SK-N-SH treated with all-trans-retinoic acid at 6 μM for 48 hours (cell line): Measurements from ENCODE around the gene GPNMB.

Experiments used
- CSDC2 ChIP-seq: fragments of 250-450 bp; sonication (Bioruptor Pico); IDR thresholded peaks from 2 replicates; pipeline ENCODE4 v1.5.0; 2020; ENCODE audit warnings: mild to moderate bottlenecking, moderate library complexity
- GLIS3 ChIP-seq: fragments of 250-450 bp; sonication (Bioruptor Pico); IDR thresholded peaks from 2 replicates; pipeline ENCODE4 v1.5.0; 2020; ENCODE audit warnings: mild to moderate bottlenecking, moderate library complexity
- ISL1 ChIP-seq: fragments of 250-450 bp; sonication (Bioruptor Pico); IDR thresholded peaks from 2 replicates; pipeline ENCODE4 v2.1.2; 2022; ENCODE audit warnings: mild to moderate bottlenecking, moderate library complexity
- OSR1 ChIP-seq: fragments of 250-450 bp; sonication (Bioruptor Pico); IDR thresholded peaks from 2 replicates; pipeline ENCODE4 v1.8.0; 2022; ENCODE audit warnings: moderate library complexity, mild to moderate bottlenecking, inconsistent platforms
- PATZ1 ChIP-seq: fragments of 250-450 bp; sonication (Bioruptor Pico); IDR thresholded peaks from 2 replicates; pipeline ENCODE4 v1.8.0; 2020; ENCODE audit warnings: mild to moderate bottlenecking, moderate library complexity, borderline replicate concordance
- SNAI2 ChIP-seq: fragments of 250-450 bp; sonication (Bioruptor Pico); IDR thresholded peaks from 2 replicates; pipeline ENCODE4 v1.5.0; 2020; ENCODE audit warnings: mild to moderate bottlenecking, moderate library complexity
- ZC3H10 ChIP-seq: fragments of 250-450 bp; sonication (Bioruptor Pico); IDR thresholded peaks from 2 replicates; pipeline ENCODE4 v1.5.1; 2021; ENCODE audit warnings: mild to moderate bottlenecking, moderate library complexity
- ZFP3 ChIP-seq: fragments of 250-450 bp; sonication (Bioruptor Pico); IDR thresholded peaks from 2 replicates; pipeline ENCODE4 v1.5.0; 2020; ENCODE audit warnings: mild to moderate bottlenecking, moderate library complexity
- ZFP30 ChIP-seq: fragments of 450-650 bp; formaldehyde crosslinking; IDR thresholded peaks from 2 replicates; pipeline ENCODE4 v1.5.0; 2022; ENCODE audit warnings: mild to moderate bottlenecking, moderate library complexity
- ZNF70 ChIP-seq: fragments of 450-650 bp; formaldehyde crosslinking; IDR thresholded peaks from 2 replicates; pipeline ENCODE4 v1.5.0; 2020; ENCODE audit warnings: mild to moderate bottlenecking, moderate library complexity
- TF ChIP-seq, protein P1 (sequence below): fragments of 250-450 bp; sonication (Bioruptor Pico); IDR thresholded peaks from 2 replicates; pipeline ENCODE4 v1.8.0; 2021; ENCODE audit warnings: low read depth, mild to moderate bottlenecking, moderate library complexity, borderline replicate concordance
- TF ChIP-seq, protein P2 (sequence below): fragments of 250-450 bp; sonication (Bioruptor Pico); IDR thresholded peaks from 2 replicates; pipeline ENCODE4 v1.5.1; 2020; ENCODE audit warnings: low read depth, mild to moderate bottlenecking, moderate library complexity
- TF ChIP-seq, protein P3 (sequence below): fragments of 250-450 bp; sonication (Bioruptor Pico); IDR thresholded peaks from 2 replicates; pipeline ENCODE4 v1.5.1; 2021; ENCODE audit warnings: mild to moderate bottlenecking, moderate library complexity

DNA sequence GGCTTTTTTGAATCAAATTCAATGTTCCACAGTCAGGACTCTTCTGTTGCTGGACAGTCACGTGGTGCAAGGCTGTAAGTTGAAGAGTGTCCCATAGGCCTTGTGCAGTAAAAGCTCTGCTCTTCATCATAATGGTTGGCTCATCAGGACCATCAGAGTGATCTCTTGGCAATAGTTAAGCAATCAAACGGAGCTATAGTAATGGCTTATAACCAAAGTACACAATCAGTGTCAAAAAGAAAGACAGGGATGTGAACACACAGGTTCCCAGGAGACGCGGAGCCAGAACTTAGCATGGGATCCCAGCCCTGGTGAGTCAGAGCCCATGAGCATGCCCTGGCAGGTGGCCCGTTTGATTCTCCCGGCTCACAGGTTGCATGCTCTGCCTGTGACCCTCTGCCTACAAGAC lies 10.8 kb upstream of the GPNMB start:
- peak; percentile 66 for TF ChIP-seq ISL1
- TF ChIP-seq ZC3H10, result no peak
- no peak for TF ChIP-seq SNAI2 (CRISPR knock-in tag)
- no peak for TF ChIP-seq OSR1 (CRISPR knock-in tag)
- TF ChIP-seq ZFP30 (CRISPR knock-in tag), result no peak
- TF ChIP-seq, protein P1, sequence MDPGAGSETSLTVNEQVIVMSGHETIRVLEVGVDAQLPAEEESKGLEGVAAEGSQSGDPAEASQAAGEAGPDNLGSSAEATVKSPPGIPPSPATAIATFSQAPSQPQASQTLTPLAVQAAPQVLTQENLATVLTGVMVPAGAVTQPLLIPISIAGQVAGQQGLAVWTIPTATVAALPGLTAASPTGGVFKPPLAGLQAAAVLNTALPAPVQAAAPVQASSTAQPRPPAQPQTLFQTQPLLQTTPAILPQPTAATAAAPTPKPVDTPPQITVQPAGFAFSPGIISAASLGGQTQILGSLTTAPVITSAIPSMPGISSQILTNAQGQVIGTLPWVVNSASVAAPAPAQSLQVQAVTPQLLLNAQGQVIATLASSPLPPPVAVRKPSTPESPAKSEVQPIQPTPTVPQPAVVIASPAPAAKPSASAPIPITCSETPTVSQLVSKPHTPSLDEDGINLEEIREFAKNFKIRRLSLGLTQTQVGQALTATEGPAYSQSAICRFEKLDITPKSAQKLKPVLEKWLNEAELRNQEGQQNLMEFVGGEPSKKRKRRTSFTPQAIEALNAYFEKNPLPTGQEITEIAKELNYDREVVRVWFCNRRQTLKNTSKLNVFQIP (CRISPR knock-in tag), result no peak
- TF ChIP-seq PATZ1 (CRISPR knock-in tag), result no peak
- TF ChIP-seq ZFP3, result no peak
- TF ChIP-seq, protein P2, sequence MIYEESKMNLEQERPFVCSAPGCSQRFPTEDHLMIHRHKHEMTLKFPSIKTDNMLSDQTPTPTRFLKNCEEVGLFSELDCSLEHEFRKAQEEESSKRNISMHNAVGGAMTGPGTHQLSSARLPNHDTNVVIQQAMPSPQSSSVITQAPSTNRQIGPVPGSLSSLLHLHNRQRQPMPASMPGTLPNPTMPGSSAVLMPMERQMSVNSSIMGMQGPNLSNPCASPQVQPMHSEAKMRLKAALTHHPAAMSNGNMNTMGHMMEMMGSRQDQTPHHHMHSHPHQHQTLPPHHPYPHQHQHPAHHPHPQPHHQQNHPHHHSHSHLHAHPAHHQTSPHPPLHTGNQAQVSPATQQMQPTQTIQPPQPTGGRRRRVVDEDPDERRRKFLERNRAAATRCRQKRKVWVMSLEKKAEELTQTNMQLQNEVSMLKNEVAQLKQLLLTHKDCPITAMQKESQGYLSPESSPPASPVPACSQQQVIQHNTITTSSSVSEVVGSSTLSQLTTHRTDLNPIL (CRISPR knock-in tag), result no peak
- no peak for TF ChIP-seq GLIS3 (CRISPR knock-in tag)
- TF ChIP-seq, protein P3, sequence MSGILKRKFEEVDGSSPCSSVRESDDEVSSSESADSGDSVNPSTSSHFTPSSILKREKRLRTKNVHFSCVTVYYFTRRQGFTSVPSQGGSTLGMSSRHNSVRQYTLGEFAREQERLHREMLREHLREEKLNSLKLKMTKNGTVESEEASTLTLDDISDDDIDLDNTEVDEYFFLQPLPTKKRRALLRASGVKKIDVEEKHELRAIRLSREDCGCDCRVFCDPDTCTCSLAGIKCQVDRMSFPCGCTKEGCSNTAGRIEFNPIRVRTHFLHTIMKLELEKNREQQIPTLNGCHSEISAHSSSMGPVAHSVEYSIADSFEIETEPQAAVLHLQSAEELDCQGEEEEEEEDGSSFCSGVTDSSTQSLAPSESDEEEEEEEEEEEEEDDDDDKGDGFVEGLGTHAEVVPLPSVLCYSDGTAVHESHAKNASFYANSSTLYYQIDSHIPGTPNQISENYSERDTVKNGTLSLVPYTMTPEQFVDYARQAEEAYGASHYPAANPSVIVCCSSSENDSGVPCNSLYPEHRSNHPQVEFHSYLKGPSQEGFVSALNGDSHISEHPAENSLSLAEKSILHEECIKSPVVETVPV (CRISPR knock-in tag), result no peak
- TF ChIP-seq CSDC2 (CRISPR knock-in tag), result no peak
- no peak for TF ChIP-seq ZNF70 (CRISPR knock-in tag)
